Tibial artery (tissue), 4 donors: ENCODE results near the gene SRGN.

Source experiments
- DNase-seq, 2 donors: peaks; one replicate each; pipeline ENCODE4 v3.0.0-alpha.2; 2019
- H3K27ac ChIP-seq, 2 donors: fragments of 200-600 bp; sonication (generic) in 1 of 2; 1 replicate in 1 of 2; 2 replicates in 1 of 2; pipeline ENCODE4 v1.5.1; 2018 to 2019; ENCODE audit warnings: mild to moderate bottlenecking in 1 of 2
- H3K27me3 ChIP-seq, 2 donors: fragments of 200-600 bp; sonication (generic) in 1 of 2; one replicate each; pipeline versions ENCODE4 v1.5.1 to v1.6.0; 2016 to 2019
- H3K36me3 ChIP-seq, 3 donors: fragments of 200-600 bp; sonication (generic) in 2 of 3; one replicate each; pipeline ENCODE4 v1.5.1; 2016 to 2019; ENCODE audit warnings: mild to moderate bottlenecking in 2 of 3
- H3K4me1 ChIP-seq, 4 donors: fragments of 200-600 bp; sonication (generic) in 2 of 4; 1 replicate in 3 of 4; 2 replicates in 1 of 4; pipeline ENCODE4 v1.5.1; 2016 to 2019
- H3K4me3 ChIP-seq, 2 donors: fragments of 200-600 bp; sonication (generic) in 1 of 2; 1 replicate in 1 of 2; 2 replicates in 1 of 2; pipeline ENCODE4 v1.5.1; 2018 to 2019; ENCODE audit warnings: mild to moderate bottlenecking in 2 of 2
- H3K9me3 ChIP-seq, 3 donors: fragments of 200-600 bp; sonication (generic) in 1 of 3; one replicate each; pipeline ENCODE4 v1.5.1; 2016 to 2019
- CTCF ChIP-seq, 2 experiments: fragments of 200-600 bp in 1 of 2; fragments of 450-650 bp in 1 of 2; IDR thresholded peaks; one replicate each; pipeline ENCODE4 v1.5.1; 2017 to 2019; ENCODE audit warnings: antibody characterized with exemption in 2 of 2, mild to moderate bottlenecking in 1 of 2, moderate library complexity in 1 of 2
- intact Hi-C: fragments of 100-400 bp; cut with DNase I; formaldehyde crosslinking; loops from one replicate; pipeline ENCODE4 v1.15.0; 2023; ENCODE audit warnings: low total_unique reads

SRGN gene

DNA sequence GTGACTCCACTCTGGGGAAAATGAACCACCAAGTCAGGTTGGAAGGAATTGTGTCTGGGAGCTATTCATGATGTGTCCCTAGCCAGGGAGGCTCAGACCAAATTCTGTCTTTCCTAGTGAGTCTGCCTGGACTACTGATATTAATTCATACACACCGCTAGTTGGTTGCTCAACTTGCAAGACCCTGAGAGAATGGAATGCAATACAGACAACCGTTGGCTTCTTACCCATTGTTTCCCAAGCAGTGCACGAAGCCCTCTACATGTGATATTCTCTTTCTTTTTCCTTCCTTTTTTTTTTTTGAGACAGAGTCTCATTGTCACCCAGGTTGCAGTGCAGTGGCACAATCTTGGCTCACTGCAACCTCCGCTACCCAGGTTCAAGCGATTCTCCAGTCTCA is 19.4 kb upstream of the SRGN start:
- Histone ChIP-seq H3K4me1 (peaks cover 0 to 20% (median 14%) of the 10 kb centered on the region in 4 donors), H3K4me3 (no peak overlapping the region), H3K27ac (no peak overlapping the region), H3K36me3 (no peaks in the 10 kb centered on the region), H3K9me3 (no peaks in the 10 kb centered on the region), H3K27me3 (no peaks in the 10 kb centered on the region)
- intact Hi-C loops: no loop called here
- no peak for TF ChIP-seq CTCF (IDR thresholded peaks at IDR 0.05)
- DNase-seq: no peak

DNA sequence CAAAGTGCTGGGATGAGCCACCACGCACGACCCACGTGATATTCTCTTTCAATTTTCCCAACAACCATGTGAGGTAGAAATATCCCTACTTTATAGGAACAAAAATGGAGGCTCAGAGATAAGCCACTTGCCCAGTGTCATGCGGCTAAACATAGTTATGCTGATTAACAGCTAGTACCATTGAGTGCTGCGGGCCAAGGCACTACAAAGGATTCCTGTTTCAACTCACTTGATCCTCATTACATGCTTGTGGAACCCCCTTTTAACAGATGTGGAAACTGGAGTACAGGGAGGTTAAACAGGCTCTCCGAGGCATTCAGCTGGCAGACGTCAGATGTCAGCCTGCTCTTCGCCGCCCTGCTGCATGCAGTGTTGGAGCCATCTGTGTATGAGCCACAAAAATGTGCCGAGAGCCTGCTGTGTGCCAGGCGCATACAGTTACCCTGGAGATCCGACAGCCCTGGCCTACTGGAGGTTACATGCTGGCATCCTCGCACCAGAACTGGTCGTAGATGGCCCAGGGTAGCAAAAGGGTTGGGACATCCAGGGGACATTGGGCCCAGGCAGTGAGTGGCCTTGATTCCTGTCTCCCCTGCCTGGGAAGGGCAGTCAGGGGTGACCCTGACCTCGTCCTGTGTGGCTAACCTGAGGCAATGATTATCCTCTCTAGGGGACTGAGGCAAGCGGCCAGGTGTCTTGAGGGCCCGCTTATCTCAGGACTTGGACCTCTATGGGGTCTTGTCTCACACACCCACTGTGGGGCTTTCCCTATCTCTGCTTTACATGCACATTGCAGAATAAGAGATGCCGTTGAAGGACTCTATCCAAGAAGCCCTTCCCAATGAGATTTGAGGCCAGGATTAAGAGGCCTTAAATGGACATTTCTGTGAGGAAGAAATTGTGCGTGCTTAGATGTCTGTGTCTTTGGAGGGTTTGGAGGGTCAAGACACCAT is 18.5 kb upstream of the SRGN start:
- H3K9me3 ChIP-seq: no peaks in the 10 kb centered on the region
- H3K27ac ChIP-seq: no peak overlapping the region
- no peak for DNase-seq
- H3K27me3 ChIP-seq: no peaks in the 10 kb centered on the region
- H3K4me3 ChIP-seq: no peak overlapping the region
- peaks cover 0 to 20% (median 14%) of the 10 kb centered on the region in 4 donors for H3K4me1 ChIP-seq
- TF ChIP-seq CTCF (IDR thresholded peaks at IDR 0.05): no peak
- H3K36me3 ChIP-seq: no peaks in the 10 kb centered on the region
- intact Hi-C loops: no loop called here

- Histone ChIP-seq H3K27me3 (no peaks in the 10 kb centered on the region), H3K4me3 (no peak overlapping the region), H3K36me3 (no peaks in the 10 kb centered on the region), H3K4me1 (peaks cover 0 to 6% (median 4%) of the 10 kb centered on the region in 4 donors), H3K9me3 (no peaks in the 10 kb centered on the region), H3K27ac (no peak overlapping the region)
- intact Hi-C loops: no loop called here
- no peak for TF ChIP-seq CTCF (IDR thresholded peaks at IDR 0.05)
- no peak for DNase-seq
These were observed 17.0 kb upstream of the SRGN start for GRCh38 chr10:69070951-69071350.

DNA sequence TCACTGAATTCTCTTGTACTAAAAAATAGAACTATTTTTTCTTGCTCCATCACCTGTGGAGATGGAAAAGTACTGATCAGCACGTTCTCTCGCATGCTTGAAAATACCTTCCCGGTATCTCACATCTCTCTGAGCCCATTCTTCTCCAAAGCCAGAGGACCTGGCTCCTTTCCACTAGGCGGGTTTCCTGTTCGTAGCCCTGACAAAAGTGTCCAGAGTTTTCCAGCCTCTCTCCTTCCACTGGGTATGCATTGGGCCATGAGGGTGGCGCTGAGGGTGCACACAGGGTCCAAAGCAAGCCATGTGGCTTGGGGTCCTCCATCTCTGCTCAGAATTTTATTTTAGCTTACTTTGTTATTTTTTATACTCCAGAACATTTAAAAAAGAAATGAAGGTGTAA is 16.3 kb upstream of the SRGN start:
- DNase-seq: no peak
- Histone ChIP-seq H3K36me3 (no peaks in the 10 kb centered on the region), H3K27ac (no peak overlapping the region), H3K4me3 (no peak overlapping the region), H3K4me1 (no peaks in the 10 kb centered on the region), H3K27me3 (no peaks in the 10 kb centered on the region), H3K9me3 (no peaks in the 10 kb centered on the region)
- TF ChIP-seq CTCF (IDR thresholded peaks at IDR 0.05): no peak
- intact Hi-C loops: no loop called here

DNA sequence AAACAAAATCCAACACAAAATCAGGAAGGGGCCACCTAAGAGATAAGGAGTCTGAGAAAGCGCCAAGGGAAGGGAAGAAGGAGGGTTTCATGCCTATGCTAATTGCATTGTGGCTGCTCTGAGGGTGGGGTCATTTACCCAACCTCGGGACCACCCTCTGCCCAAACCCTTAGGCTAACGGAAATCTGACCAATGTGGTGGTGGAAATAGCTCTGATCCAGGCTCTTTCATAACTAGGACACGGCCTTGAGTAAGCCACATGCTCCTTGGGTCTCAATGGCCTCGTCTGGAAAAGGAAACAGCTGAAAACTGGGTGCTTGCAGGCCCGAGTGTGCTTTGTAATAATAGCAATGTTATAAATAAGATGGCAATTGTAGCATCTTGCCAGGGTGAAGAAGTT is 14.9 kb upstream of the SRGN start:
- TF ChIP-seq CTCF (IDR thresholded peaks at IDR 0.05): no peak
- no peaks in the 10 kb centered on the region for H3K9me3 ChIP-seq
- H3K27me3 ChIP-seq: no peaks in the 10 kb centered on the region
- H3K27ac ChIP-seq: no peak overlapping the region
- intact Hi-C loops: no loop called here
- no peak overlapping the region for H3K4me3 ChIP-seq
- H3K4me1 ChIP-seq: no peaks in the 10 kb centered on the region
- no peak for DNase-seq
- H3K36me3 ChIP-seq: no peaks in the 10 kb centered on the region
